ENCODE data around the gene DNAI2. TPM values are rescaled to one million over a fixed set of nuclear protein-coding genes. Genes with fewer than 3 reads are reported as not detected.

The DNAI2 gene
- polyA plus RNA-seq (2013, experiment 1 of 2; ENCODE audit: insufficient read length) = not detected
- not detected for polyA plus RNA-seq (2013, experiment 2 of 2; ENCODE audit: insufficient read length)

- DNase-seq = no peak
These were observed at the start of gene DNAI2 for GRCh38 chr17:74274060-74274708. Gene DNAI2 (plus strand): TSS chr17:74274234. CDS start chr17:74281818, 7,584 bp downstream.

- no peak for DNase-seq
These were observed 48.9 kb upstream of the DNAI2 start for GRCh38 chr17:74224959-74225725.

DNA sequence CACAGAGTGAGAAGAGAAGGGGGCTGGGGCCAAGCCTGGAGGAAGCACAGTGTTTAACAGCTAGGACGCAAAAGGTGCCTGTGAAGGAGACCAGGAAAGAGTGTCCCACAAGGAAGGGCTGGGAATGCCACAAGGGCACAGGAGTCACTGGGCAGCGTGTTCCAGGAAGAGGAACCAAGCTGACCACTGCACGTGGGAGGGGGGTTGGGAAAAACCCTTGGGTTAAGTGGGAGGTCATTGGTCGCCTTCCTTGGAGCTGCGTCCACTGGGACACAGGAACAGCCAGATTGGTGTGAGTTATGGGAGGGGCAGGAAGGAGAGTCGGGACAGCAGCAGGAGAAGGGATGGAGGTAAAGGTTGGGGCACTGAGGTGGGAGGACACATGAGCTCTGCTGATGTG, 47.8 kb upstream of the DNAI2 start:
- DNase-seq = no peak

DNA sequence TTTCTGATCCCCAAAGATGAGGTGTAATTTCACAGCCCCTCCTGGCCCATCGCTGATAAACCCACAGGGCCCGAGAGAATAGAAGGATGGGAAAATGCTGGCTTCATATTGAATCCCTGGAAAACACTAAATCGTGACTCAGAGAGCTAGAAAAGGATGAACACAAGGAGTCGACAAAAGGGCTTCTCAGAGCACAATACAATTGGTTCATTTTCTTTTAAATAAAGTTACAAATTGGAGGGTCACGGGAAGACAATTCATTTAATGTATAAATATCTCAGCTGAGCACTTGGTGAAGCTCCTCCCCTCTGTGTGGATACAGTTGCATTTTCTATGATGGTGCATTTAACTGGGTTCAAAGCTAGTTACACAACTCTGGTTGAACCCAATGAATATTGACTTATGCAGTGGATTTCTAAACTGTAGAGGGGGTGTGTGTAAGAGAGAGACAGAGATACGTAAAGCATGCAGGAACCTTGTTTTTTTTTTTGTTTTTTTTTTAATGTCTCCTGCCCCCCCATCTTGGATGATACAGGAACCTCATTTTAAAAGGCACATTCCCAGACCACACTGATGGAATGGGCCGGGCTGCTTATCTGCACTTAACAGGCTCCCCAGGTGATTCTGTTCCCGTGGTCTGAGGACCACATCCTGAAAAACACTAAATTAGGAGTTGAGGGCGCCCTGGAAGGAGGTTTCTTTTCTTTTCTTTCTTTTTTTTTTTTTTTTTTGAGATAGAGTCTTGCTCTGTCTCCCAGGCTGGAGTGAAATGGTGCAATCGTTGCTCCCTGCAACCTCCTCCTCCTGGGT, 46.6 kb upstream of the DNAI2 start:
- no peak for DNase-seq

DNA sequence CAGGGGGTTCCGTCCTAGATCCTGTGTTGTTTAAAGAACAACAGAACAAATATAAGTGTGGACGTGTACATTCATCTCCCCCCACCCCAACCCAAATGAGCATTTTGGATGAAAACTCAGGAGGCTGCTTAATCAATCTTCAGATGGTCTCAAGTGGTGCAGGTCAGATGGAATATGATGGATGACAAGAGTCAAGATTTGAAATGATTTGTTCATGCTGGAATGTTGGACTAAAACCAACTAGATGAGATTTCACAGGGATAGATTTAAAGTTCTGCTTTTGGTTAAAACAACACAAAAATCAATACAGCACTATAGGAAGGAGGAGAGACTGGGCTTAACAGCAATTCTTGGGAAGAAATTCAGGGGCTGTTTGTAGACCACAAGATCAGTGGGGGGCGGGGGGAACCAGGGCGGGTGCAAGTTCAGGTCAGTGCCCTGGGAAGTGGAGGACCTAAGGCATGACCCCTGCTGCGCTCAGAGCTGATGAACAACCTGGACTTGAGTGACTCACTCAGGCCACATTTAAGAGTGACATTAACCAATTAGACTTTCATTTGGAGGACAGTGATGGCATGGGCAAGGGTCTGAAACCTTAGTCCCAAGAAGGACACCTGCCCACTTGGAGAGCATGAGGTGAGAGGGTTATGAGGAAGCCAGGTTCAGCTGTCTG, 45.6 kb upstream of the DNAI2 start:
- no peak for DNase-seq

GRCh38 chr17:74230896-74231295, 43.1 kb upstream of the DNAI2 start:
- no peak for DNase-seq

GRCh38 chr17:74231928-74232907, 41.8 kb upstream of the DNAI2 start:
- no peak for DNase-seq

- DNase-seq = no peak
These were observed 40.1 kb upstream of the DNAI2 start for GRCh38 chr17:74233937-74234336.

DNA sequence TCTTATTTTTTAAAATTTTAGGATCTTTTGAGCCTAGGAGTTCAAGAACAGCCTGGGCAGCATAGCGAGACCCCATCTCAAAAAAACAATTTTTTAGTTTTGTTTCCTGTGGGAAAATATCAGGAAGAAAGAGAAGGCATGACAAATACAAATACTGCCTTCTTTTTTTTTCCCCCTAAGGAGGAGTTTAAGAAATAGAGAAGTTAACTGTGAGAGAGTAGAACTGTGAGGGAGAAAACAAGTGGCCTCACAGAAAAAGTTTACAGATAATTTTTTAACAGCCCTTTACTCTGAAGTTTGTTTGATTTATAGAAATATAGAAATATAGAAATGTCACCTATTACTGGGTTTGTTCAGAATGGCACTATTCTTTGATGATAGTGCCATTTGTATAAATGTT, 39.5 kb upstream of the DNAI2 start:
- no peak for DNase-seq

DNA sequence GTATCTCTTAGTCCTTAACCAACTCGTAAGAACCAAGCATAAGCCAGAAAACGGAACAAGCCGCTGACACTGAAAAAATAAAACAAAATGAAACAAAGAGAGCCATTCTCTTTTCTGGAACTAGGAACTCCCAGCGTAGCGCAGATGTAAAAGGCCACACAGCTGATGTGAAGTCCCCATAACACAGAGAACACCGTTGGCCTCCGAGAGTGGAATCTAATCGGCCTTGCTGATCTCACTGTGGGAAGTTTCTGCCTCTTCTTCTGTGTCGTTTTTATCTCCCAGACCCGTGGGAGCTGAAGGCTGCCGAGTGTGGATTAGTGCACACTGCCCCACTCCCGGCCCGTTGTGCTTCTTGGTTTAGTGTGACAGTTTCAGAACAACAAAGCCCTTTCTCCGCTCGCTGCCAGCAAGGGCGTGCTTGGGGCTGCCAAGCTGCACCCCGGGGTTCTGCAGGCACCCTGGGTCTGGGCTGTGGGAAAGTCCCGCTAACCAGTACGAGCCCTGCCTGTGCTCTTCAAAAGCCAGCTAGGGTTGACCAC, 38.9 kb upstream of the DNAI2 start:
- DNase-seq = no peak

- DNase-seq = no peak
These were observed 38.1 kb upstream of the DNAI2 start for GRCh38 chr17:74235911-74236371.

- DNase-seq = no peak
These were observed 36.7 kb upstream of the DNAI2 start for GRCh38 chr17:74237321-74237720.

- DNase-seq = no peak
These were observed 34.9 kb upstream of the DNAI2 start for GRCh38 chr17:74239172-74239571.

- DNase-seq = peak; percentile 43
These were observed 33.3 kb upstream of the DNAI2 start for GRCh38 chr17:74240618-74241205.

- DNase-seq = no peak
These were observed 32.6 kb upstream of the DNAI2 start for GRCh38 chr17:74241431-74241830.

- DNase-seq = no peak
These were observed 32.2 kb upstream of the DNAI2 start for GRCh38 chr17:74241847-74242246.

DNA sequence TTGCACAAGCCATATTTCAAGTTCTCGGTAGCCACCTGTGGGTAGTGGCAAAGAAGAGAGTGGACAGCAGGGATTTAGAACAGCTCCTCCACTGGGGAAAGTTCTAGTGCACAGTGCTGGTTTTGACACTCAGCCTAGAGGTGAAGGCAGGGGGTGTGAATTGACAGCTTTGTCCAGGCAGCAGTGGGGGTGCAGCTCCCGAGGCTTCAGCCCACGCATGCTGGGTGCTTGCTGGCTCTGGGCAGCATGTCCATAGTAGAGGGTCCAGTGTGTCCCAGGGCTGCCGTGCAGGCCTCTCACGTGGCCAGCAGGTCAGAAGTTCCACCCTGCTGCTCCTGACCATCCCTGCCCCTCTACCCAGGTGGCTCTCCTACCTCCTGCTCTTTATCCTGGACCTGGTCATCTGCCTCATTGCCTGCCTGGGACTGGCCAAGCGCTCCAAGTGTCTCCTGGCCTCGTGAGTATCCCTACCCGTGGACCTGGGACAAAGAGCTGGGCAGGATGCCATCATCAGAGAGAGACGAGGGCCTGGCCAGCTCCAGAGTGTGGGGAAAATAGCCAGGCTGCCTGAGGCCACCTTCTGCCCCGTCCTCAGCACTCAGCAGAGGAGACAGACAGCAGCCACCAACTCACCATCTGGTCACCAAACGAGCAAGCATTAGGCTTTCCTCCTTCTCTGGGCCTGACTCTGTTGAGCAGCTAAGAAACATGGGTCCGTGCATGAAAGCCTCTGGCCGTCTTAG, 30.9 kb upstream of the DNAI2 start:
- DNase-seq = no peak

DNA sequence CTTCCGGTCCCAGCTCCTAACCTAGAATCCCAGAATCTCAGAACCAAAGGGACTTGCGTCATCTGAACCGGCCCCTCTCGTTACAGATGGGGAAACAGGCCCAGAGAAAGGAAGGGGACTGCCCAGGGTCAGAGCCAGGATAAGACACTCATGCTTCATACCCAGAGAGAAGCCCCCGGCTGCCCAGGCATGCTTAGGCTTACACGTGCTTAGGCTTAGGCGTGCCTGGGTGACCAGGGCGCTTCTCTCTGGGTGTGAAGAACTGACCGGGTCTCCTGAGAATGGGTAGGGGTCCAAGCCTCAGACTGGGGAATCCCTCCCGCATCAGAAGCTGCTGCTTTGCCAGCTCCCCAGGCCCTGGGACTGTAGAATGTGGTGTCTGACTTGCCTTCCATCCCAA, 29.9 kb upstream of the DNAI2 start:
- no peak for DNase-seq

DNA sequence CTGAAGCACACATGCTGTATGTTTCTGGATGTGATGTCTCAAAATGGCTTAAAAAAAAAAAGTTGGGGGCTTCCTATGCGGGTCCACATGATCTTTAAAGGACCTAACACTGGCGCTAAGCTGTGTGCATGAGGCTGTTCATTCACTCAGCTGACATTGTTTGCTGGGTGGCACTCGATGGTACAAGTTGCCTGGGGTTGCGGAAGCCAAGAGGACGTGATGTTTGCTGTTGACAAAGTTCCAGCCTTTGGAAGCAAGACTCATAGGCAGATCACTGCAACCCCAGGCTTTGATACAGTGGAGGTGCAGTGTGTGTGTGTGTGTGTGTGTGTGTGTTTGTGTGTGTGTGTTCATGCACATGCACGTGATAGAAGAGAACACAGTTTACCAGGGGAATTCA, 29.5 kb upstream of the DNAI2 start:
- DNase-seq = no peak

Measured in fibroblast of skin of back (primary cell).